GM12872 (cell line): ENCODE results near the gene SENP3.

Experiments
- TF ChIP-seq, protein P1 (sequence below): IDR thresholded peaks from 3 replicates; pipeline ENCODE4 v1.5.1; 2011; ENCODE audit warnings: low read depth, mild to moderate bottlenecking, low read length, moderate library complexity; ENCODE audit not compliant: insufficient read depth

SENP3 gene

DNA sequence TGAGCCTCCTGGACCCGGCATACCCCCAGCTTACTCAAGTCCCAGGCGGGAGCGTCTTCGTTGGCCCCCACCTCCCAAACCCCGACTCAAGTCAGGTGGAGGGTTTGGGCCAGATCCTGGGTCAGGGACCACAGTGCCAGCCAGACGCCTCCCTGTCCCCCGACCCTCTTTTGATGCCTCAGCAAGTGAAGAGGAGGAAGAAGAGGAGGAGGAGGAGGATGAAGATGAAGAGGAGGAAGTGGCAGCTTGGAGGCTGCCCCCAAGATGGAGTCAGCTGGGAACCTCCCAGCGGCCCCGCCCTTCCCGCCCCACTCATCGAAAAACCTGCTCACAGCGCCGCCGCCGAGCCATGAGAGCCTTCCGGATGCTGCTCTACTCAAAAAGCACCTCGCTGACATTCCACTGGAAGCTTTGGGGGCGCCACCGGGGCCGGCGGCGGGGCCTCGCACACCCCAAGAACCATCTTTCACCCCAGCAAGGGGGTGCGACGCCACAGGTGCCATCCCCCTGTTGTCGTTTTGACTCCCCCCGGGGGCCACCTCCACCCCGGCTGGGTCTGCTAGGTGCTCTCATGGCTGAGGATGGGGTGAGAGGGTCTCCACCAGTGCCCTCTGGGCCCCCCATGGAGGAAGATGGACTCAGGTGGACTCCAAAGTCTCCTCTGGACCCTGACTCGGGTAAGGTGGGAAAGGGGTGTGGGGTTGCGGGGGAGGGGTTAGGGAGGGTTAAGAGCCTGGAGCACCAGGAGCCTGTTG, 1.6 kb downstream of the SENP3 start:
- TF ChIP-seq, protein P1, sequence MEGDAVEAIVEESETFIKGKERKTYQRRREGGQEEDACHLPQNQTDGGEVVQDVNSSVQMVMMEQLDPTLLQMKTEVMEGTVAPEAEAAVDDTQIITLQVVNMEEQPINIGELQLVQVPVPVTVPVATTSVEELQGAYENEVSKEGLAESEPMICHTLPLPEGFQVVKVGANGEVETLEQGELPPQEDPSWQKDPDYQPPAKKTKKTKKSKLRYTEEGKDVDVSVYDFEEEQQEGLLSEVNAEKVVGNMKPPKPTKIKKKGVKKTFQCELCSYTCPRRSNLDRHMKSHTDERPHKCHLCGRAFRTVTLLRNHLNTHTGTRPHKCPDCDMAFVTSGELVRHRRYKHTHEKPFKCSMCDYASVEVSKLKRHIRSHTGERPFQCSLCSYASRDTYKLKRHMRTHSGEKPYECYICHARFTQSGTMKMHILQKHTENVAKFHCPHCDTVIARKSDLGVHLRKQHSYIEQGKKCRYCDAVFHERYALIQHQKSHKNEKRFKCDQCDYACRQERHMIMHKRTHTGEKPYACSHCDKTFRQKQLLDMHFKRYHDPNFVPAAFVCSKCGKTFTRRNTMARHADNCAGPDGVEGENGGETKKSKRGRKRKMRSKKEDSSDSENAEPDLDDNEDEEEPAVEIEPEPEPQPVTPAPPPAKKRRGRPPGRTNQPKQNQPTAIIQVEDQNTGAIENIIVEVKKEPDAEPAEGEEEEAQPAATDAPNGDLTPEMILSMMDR: no peak

DNA sequence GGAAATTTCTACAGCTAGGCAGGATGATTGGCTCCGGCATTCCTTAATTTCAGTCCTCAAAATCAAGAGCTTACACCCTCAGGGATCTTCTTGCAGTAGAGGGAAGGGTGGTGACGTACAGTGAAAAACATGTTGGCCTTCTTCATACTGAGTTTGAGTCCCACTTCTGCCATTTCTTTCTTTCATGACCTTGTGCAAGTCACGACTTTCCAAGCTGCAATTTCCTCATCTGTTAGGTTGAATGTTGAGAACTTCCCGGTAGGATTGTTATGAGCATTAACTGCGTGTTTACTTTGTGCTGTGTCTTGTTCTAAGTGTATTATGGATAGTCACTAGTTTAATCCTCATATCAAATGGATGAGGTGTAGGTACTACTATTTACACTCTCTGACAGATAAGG, 7.9 kb downstream of the SENP3 start:
- TF ChIP-seq, protein P1: no peak

DNA sequence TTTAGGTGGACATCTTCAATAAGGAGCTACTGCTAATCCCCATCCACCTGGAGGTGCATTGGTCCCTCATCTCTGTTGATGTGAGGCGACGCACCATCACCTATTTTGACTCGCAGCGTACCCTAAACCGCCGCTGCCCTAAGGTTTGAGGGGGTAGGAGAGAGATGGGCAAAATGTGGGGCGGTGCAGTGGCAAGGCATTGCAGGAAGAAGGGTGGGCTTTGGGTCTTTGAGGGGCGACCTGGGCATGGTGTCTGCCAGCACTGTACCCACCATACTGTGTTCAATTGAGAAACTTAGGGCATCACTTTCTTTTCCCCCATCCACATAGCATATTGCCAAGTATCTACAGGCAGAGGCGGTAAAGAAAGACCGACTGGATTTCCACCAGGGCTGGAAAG, 8.6 kb downstream of the SENP3 start:
- TF ChIP-seq, protein P1: no peak

GRCh38 chr17:7572338-7572587, 10.5 kb downstream of the SENP3 start:
- TF ChIP-seq, protein P1: no peak

DNA sequence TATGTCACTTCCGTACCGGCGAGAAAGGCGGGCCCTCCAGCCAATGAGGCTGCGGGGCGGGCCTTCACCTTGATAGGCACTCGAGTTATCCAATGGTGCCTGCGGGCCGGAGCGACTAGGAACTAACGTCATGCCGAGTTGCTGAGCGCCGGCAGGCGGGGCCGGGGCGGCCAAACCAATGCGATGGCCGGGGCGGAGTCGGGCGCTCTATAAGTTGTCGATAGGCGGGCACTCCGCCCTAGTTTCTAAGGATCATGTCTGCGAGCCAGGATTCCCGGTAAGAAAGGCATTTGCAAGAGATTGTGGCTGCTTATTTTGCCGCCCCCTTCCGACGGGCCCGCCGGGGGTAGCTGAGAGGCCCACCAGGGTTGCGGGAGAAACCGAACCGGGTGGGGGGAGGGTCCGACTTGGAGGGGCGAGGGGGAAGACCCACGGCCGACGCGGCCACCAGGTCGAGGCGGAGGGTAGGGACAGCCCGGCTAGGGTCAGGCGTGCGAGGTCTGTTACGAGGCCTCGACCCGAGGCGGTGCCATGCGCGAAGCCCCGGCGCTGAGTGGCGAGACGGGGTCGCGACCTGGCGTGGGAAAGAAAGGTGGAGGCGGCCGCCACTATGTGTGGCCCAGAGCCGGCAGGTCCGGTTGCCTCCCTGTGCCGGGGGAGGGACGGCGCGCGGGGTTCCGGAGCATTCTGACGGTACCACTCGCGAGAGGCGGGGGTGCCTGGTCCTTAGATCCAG, 11.0 kb downstream of the SENP3 start:
- TF ChIP-seq, protein P1: no peak

DNA sequence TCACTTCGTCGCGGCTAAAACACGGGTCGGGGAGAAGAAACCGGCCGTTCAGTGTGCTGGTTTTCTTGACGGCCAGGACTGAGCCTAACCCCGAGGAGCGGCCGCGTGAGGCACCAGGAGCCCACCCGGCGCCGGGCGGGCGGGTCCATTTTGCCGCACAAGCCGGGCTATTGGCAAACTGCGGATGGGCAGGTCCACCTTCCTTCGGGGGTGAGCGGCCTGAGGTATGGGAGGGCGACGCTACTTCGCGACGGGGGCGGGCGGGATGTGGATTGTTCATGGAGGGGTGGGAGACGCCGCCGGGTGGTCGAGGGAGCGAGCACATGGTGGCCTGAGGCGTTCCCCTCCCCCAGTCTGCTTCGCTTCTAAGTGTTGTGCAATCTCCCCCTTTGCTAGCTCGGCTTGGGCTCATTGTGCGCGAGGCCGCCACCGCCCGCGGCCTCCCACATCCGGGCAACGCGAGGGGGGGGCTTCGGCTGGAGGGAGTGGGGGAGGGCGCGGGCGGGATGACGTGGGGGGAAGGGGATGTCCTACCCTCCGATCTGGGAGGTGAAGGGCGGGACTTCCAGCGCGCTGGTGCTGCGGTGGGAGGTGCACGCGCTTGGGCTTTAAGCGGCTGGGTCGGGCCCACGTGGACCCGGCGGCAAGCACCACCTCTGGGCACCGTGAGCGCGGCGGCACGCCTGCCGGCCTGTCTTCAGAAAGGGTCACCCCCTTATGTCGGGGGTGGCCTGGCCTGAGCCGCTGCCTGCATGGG, 11.8 kb downstream of the SENP3 start:
- TF ChIP-seq, protein P1: no peak

- TF ChIP-seq, protein P1: no peak
Observed at GRCh38 chr17:7574176-7574953, 12.6 kb downstream of the SENP3 start.
